HL-60/S4 treated with retinoic acid at 250 ng/mL for 4 days and 3 days (cell line): Measurements from ENCODE around the gene DUS1L.

ENCODE experiments used
- in situ Hi-C: fragments of 300-500 bp; cut with MboI; formaldehyde crosslinking; loops from 2 replicates; pipeline ENCODE4 v1.7.0; 2022; ENCODE audit warnings: low sequenced_read_pairs

The DUS1L gene

DNA sequence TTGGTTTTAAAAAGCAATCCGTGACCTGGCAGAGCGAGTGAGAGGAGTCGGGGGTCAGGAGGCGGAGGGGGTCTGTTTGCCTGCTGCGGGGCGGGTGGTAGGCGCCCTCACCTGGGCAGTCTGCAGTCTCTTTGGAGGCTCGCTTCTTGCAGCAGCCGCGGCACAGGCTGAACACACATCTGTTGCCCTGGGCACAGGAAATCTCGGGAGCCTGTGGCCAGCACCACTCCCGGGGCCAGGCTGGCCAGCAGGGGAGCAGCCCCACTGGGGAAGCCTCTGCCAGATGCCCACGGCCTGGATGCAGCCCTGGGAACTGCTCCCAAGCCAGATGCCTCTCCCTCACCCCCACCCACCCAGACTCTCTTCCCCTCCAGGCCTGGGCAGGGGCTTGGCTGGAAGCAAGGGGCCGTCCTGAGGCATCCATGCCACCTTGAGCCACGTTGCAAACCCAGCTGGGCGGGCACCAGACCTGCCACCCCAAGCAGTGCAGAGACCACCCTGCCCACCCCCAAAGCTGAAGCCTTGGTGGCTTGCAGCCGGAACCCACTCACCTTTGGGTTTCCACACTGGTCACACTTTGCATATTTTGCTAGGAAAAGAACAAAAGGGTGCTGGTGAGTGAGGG lies 7.3 kb downstream of the DUS1L start:
- in situ Hi-C loops, result no loop called here

DNA sequence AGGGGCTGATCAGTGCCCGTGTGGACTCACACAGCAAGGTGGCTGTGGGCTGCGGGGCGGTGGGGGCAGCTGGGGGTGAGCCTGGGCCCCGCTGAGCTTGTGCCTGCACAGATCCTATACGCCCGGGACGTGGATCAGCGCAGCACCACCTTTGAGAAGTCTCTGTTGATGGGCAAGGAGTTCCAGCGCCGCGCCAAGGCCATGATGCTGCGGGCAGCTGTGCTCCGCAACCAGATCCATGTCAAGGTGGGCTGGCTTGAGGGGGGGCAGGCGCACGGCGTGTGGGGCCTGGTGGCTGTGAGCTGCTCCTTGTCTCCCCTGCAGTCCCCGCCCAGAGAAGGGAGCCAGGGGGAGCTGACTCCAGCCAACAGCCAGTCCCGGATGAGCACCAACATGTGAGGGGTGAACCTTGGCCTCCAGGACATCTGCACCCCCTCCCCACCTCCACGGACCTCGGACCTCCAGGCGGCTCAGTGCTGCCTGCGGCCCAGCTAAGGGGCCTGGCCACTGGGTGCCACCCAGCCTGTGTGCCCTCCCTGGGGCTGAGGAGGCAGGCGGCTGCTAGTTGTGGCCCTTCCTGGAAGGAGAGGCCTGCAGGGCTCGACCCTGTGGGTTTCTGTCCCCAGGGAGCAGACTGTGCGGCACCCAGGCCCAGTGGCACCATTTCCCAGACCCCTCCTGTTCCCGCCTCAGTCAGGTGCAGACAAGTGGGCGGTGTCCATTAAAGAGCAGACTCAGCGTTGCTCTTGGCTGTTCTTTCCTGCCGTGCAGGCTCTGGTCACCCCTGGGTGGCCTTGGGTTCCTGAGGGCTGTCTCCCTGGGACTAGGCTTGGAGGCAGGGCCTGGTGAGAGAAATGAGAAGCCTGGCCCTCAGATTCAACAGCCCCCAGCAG lies 8.6 kb downstream of the DUS1L start:
- in situ Hi-C loops, result no loop called here

DNA sequence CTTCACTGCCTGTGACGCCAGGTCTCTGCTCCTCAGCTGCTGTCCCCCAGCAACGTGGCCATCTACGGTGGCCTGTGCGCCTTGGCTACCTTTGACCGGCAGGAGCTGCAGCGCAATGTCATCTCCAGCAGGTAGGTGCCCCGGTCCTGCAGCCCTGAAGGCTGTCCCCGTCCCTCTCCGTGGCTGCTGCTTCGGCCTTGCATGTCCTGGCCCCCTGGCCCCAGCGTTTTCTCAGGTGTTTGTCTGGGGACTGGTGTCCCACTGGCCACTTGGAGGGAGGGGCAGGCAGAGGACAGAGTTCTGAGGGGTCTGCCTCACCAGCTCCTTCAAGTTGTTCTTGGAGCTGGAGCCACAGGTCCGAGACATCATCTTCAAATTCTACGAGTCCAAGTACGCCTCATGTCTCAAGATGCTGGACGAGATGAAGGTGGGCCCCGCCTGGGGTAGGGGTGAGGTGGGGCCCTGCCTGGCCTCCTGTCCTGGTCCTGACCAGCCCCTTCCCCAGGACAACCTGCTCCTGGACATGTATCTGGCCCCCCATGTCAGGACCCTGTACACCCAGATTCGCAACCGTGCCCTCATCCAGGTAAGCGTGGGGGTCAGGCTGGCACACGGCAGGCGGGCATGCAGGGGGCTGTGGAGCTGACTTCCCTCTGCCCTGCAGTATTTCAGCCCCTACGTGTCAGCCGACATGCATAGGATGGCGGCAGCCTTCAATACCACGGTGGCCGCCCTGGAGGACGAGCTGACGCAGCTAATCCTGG lies 9.5 kb downstream of the DUS1L start:
- in situ Hi-C loops, result no loop called here

DNA sequence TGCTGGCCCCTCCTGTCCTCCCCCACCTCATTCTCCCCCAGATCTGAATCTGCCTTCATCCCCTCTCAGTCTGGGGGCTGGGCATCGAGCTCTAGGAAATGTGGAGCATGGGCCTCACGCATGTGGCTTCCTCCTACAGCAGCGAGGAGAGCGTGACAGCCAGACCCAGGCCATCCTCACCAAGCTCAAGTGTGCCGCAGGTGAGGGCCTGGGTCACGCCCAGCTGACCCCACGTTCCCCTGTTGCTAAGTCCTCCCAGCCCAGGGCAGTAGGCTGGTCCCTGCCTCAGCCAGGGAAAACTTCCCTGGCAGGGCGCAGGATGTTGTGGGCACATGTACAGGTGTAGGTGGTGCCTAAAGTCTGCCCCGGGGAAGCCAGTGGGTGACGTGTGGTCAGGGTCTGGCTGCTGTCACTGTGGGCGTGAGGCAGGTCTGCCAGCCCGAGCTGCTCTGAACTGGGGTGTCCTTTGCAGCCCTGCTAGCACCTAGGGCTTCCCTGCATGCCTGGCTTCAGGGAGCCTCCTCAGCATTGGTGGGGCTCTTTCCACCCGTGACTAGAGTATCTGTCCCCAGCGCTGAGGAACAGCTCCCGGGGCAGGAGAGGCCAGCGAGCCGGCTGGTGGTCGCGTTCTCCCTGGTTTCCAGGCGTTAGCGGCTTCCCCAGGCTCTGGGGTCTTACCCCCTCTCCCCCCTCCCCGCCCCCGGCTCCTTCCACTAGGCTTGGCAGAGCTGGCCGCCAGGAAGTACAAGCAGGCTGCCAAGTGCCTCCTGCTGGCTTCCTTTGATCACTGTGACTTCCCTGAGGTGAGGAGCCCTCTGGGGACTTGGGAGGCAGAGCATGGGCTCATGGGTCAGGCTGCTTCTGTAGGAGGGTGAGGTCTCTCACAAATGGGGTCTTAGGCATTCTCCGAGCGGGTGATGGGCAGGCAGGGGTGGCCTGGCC lies 10.3 kb downstream of the DUS1L start:
- in situ Hi-C loops, result no loop called here

DNA sequence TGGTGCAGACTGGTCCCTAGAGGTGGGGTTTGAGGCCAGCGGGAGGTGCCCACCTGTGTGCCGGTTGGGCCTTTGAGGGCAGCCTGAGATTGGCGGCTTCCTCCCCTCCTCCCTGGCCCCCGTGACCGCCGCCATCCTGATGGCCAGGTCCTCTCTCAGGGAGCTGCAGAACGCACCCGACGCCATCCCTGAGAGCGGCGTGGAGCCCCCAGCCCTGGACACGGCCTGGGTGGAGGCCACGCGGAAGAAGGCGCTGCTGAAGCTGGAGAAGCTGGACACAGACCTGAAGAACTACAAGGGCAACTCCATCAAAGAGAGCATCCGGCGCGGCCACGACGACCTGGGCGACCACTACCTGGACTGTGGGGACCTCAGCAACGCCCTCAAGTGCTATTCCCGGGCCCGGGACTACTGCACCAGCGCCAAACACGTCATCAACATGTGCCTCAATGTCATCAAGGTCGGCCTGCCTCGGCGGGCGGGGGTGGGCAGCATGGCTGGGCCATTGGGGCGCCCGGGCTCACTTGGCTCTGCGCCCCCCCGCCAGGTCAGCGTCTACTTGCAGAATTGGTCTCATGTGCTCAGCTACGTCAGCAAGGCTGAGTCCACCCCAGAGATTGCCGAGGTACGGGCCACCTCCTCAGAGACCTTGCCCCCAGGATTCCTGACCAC lies 11.1 kb downstream of the DUS1L start:
- in situ Hi-C loops, result no loop called here

DNA sequence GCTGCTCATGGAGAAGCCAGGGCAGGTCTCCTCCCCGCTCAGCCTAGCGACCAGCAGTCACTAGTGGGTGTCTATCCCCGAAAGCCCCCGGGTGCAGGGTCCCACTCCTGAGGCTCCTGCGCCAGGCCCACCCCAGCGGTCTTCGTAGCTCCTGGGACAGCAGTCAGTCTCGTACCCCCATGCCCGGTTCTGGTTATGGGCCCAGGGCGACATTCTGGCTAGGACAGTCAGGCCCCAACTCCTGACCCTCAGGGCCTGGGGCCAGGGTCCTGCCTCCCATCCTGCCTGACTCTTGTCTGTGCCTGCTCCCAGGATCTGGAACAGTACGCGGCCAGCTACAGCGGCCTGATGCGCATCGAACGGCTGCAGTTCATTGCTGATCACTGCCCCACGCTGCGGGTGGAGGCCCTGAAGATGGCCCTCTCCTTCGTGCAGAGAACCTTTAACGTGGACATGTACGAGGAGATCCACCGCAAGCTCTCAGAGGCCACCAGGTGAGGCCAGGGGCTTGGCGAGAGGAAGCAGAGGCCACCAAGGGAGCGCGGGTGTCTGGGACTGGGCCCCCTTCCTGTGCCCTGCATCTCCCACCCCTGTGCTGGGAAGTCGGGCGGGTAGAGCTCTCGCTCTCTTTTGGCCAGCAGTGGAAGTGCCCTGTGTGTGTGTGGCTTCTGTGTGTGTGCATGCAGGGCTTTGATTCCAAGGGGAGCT lies 11.9 kb downstream of the DUS1L start:
- in situ Hi-C loops, result no loop called here

DNA sequence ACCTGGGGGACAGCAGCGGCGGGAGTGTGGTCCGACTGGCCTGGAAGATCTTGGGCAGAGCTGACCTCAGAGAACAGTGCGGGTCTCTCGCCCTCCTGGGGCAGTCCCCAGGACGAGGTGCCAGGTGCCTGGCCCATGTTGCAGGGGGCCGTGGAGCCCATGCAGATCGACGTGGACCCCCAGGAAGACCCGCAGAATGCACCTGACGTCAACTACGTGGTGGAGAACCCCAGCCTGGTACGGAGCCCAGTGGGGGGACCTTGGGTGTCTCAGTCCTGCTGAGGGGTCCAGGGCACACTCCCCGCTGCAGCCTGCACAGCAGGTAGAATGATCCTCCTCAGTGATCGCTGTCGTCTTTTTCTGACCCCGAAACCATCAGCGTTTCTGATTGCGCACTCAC lies 12.5 kb downstream of the DUS1L start:
- in situ Hi-C loops, result no loop called here

DNA sequence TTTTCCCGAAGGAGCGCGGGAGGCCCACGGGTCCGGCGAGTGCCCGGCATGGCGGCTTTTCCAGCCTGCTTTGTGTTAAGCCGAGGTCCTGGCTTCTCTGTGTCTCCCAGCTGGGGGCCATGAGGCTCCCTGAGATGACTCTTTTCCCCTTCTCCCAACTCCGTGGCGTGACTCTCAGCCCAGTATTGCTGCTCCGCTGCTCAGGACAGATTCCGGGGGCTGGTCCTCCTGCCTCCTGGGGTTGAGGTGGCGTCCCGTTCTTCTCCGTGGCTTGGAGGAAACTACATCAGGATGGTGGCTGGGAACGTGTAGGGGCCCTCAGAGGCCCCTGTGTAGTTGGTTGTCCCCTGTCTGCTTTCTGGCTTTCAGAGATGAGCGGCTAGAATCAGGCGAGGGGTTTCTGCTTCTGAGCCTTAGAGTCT lies 13.0 kb downstream of the DUS1L start:
- in situ Hi-C loops, result no loop called here

DNA sequence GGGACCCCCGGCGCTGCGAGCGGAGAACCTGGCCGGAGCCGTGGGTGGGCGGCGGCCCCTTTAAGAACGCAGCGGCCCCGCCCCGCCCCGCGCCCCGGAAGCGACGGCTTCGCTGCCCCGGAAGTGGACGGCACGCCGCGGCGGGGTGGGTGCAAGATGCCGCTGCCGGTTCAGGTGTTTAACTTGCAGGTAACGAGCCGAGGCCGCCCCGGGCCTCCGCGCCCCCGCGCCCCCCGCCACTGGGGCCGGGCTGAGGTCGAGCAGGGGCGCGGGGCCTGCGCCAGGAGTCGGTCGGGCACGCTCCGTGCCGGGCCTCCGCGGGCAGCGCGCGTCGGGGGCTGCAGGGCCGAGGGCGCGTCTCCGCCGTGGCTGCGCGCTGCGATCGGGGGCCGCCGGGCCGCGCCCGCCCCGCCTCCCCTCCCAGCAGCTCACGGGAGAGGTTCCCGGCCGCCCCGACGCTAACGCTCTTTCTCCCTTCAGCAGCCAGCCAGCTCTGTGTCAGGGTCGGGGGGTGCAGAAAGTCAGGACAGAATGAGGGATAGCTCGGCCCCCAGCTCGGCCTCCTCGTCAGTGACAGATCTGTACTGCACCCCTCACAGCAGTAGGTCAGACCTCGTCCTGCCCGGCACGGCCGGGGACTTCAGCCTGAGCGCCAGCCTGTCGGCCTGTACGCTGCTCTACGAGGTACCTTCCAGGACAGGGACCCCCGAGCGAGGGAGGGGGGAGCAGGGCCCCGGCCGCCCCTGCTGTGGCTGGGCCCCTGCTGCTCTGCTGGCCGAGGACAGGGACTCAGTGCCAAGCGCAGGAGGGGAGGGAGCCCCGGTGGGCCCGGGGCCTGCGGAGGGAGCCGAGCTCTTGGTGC lies 13.6 kb downstream of the DUS1L start, which contains the start of the genes GPS1 and RFNG:
GPS1 (plus strand) TSS at position 123 of the 862 bp plus-strand sequence; CDS start at position 157, 34 bp downstream.
RFNG (minus strand) TSS at position 36 of the 862 bp plus-strand sequence. CDS start 45 bp downstream, outside the sequence.
- in situ Hi-C loops, result no loop called here

DNA sequence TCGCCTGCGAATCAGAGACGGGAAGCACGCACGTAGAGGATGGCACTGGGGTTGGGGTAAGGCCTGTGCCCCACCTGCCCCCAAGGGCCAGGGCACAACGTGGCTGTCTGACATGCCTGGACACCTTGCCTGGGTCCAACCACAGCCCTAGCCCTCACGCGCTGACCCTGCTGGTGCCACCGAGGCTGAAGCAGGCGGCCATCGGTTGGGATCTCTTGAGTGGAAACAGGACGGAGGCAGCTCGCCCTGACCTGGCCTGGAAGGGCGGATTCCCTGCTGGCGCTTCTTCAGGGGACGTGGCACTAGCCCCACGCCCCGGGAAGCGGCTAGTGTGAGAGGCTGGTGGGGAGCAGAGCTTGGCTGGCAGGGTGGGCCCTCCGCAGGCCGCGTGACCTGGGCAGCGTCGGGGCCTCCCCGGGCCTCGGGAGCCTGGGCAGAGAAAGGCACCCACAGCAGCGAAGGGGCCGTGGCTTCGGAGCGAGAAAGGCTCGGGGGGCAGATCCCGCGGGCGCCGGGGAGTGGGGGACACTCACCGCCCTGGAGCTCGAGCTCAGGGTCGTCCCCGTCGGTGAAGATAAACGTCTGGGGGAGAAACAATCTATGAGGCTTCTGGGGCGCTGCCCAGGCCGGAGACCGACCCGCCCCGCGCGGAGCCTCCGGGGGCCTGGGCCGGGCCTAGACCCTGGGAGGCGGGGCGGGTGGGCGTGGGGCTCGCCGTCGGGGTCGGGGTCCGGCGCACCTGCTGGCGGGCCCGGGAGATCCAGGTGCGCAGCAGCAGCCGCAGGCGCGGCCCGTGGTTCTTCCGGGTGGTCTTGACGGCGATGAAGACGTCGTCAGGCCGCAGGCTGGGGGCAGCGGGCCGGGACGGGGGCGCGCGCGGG lies 14.6 kb downstream of the DUS1L start:
- in situ Hi-C loops, result no loop called here

DNA sequence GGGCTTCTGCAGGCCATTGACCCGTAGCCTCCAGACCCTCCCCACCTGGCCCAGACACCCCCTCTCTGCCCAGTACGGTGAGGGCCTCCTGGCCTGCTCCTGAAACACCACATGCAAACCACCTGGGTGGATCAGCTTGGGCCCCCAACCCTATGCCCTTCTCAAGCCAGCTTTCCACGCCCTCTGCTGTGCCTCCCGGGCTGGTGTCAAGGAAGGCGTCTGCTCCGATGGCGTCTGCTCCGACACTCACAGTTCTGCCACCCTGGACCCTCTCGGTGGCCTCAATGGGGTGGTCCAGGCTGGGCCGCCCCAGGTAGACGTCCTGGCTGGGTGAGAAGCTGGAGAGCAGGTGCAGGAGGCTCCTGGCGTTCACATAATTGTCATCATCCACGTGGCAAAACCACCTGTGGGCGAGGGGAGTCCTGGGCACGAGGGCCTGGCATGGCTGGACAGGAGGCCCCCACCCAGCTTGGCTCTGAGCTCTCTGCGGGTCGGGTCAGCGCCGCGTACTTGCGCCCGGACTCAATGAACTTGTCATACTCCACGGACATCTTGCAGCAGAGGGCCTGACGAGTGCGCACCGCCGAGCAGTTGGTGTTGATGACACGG lies 15.3 kb downstream of the DUS1L start:
- in situ Hi-C loops, result no loop called here

DNA sequence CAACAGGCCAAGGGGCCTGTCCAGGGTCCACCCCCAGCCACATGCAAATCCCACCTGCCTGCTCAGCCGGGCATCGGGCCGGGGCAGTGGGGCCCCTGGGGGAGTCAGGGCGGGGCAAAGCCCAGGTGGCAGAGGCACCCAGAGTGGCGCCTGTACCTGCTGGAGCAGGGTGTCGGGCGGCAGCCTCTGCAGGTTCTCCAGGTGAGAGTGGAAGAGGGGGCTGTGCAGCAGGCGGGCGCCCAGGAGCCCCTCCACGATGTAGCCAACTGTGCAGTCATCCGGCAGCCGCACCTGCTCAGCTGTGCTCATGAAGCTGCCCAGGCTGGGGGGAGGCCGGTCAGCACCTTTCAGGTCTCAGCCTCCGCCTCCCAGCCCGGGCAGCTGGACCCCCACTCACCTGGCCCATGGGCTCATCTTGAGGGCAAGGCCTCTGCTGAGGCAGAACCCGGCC lies 16.1 kb downstream of the DUS1L start:
- in situ Hi-C loops, result loop anchor here (25.0 kb wide), 1 partner anchor 113 kb away; no protein-coding TSS in a partner anchor

DNA sequence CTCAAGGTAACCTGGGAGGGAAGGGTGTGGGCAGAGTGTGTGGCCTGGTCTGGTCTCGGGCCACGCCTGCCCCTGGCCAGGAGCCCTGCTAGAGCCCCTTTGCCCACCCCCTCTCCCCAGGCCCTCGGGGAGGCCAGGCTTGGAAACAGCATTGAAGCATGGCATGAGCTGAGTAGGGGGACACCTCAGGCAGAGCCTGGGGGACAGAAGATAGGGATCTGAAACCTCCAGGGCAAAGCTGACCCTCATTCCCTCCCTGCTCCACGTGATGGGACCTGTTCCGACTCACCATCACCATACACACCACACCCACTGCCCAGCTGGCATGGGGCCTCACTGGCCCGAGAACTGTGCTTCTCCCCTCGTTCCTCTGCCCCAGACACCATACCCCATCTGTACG lies 16.5 kb downstream of the DUS1L start:
- in situ Hi-C loops, result loop anchor here (25.0 kb wide), 1 partner anchor 113 kb away; no protein-coding TSS in a partner anchor

DNA sequence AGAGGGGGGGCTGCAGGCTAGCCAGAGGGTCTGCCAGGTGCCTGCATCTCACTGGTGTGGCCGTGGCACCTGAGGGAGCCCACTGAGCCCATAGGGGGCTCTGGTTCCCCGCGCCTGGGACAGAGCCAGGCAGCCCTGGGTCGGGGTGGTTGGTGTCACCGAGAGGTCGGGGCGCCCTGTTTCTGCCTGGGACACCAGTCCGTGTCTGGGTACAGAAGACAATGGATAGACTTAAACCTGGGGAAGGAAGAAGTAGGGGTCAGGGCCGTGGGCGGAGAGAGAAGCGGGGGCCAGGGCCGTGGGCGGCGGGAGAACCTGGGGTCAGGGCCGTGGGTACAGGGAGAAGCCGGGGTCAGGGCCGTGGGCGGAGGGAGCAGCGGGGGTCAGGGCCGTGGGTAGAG lies 17.0 kb downstream of the DUS1L start:
- in situ Hi-C loops, result loop anchor here (25.0 kb wide), 1 partner anchor 114 kb away; no protein-coding TSS in a partner anchor

DNA sequence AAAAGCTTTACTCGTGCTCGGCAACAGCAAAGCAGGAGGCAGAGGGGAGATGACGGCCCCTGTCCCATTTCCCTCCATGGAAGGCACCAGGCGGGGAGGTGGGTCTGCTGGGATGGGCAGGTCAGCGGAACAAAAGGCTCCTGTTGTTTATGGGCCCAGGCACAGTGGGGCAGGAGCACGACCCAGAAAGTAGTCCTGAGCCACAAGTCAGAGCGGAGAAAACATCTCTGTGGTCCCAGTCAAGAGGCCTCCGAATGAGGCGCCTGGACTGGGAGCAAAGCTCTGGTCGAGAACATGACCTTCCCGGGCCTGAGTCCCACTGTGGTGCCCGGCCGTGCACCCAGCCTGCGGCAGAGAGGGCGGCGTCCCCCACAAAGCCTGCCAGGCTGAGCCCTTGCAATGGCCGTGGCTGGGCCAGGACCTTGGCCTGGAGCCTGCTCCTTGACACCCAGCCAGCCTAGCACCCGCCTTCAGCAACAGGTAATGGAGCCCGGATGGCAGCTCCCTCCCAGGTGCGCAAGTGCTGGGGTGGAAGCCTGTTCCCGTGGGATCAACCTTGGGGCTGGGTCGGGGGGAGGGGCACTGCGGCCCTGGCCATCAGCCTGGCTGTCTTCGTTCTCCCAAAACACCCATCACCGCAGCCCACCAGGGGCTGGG lies 17.6 kb downstream of the DUS1L start:
- in situ Hi-C loops, result loop anchor here (25.0 kb wide), 1 partner anchor 114 kb away; no protein-coding TSS in a partner anchor

DNA sequence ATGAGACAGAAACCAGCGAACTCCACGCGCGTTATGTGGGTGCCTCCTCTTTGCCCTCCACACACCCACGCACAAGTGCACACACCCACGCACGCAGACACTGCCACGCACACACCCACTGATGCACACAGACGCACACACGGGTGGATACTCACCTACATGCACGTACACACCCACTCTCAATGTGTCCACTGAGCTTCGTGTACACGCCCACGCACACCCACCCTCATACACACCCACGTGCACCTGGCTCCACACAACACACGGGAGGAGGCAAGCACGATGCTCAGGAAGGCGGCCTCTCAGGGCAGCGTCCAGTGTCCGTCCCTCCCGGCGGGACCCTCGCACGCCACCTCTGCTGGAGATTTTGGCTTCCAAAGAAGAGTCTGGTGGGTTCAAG lies 18.2 kb downstream of the DUS1L start:
- in situ Hi-C loops, result loop anchor here (25.0 kb wide), 1 partner anchor 115 kb away; no protein-coding TSS in a partner anchor
